Mesenchymal stem cell (in vitro differentiated cells and primary cell): ENCODE results near the gene TGM1.

Experiments
- DNase-seq: peaks from one replicate; pipeline ENCODE4 v3.0.0-alpha.2; 2013
- H2AFZ ChIP-seq: one replicate; pipeline ENCODE4 v1.6.1; 2013; ENCODE audit warnings: low read depth, mild to moderate bottlenecking, control low read depth, inconsistent platforms, low read length, moderate library complexity
- H2AK5ac ChIP-seq: 2 replicates; pipeline ENCODE4 v1.6.1; 2013; ENCODE audit warnings: low read length, moderate library complexity, mild to moderate bottlenecking, inconsistent platforms; ENCODE audit not compliant: severe bottlenecking
- H2BK120ac ChIP-seq: one replicate; pipeline ENCODE4 v1.6.1; 2013; ENCODE audit warnings: low read depth, mild to moderate bottlenecking, inconsistent platforms, low read length, moderate library complexity
- H2BK12ac ChIP-seq, 2 experiments: one replicate each; pipeline ENCODE4 v1.6.1; 2013; ENCODE audit warnings: inconsistent platforms in 2 of 2, low read length in 2 of 2, mild to moderate bottlenecking in 2 of 2, moderate library complexity in 2 of 2, control low read depth in 1 of 2
- H2BK15ac ChIP-seq: one replicate; pipeline ENCODE4 v1.6.1; 2013; ENCODE audit warnings: mild to moderate bottlenecking, low read depth, inconsistent platforms; ENCODE audit not compliant: poor library complexity, severe bottlenecking
- H2BK5ac ChIP-seq: 2 replicates; pipeline ENCODE4 v1.6.1; 2013; ENCODE audit warnings: low read depth, mild to moderate bottlenecking, low read length, control low read depth, inconsistent platforms; ENCODE audit not compliant: poor library complexity, severe bottlenecking
- H3K14ac ChIP-seq, 2 experiments: one replicate each; pipeline ENCODE4 v1.6.1; 2013; ENCODE audit warnings: inconsistent platforms in 2 of 2, low read length in 2 of 2, control low read depth in 1 of 2, mild to moderate bottlenecking in 1 of 2, moderate library complexity in 1 of 2
- H3K18ac ChIP-seq, 2 experiments: one replicate each; pipeline ENCODE4 v1.6.1; 2013; ENCODE audit warnings: inconsistent platforms in 2 of 2, low read length in 2 of 2, control low read depth in 1 of 2, low read depth in 1 of 2, mild to moderate bottlenecking in 1 of 2
- H3K23ac ChIP-seq, 2 experiments: one replicate each; pipeline ENCODE4 v1.6.1; 2013; ENCODE audit warnings: inconsistent platforms in 2 of 2, low read length in 2 of 2, mild to moderate bottlenecking in 2 of 2, moderate library complexity in 2 of 2, control low read depth in 1 of 2
- H3K27ac ChIP-seq: 2 replicates; pipeline ENCODE4 v1.5.1; 2013; ENCODE audit warnings: mild to moderate bottlenecking, moderate library complexity, low read length, control low read depth, inconsistent platforms; ENCODE audit not compliant: poor library complexity, severe bottlenecking
- H3K27me3 ChIP-seq, 2 experiments: 2 replicates each; pipeline versions ENCODE4 v1.6.1 to v1.7.0; 2013; ENCODE audit warnings: low read length in 2 of 2, mild to moderate bottlenecking in 2 of 2, moderate library complexity in 2 of 2, control low read depth in 1 of 2, inconsistent platforms in 1 of 2; ENCODE audit not compliant: control insufficient read depth in 1 of 2, insufficient read depth in 1 of 2
- H3K36me3 ChIP-seq, 2 experiments: 2 replicates each; pipeline versions ENCODE4 v1.6.1 to v1.7.0; 2013; ENCODE audit warnings: low read length in 2 of 2, control low read depth in 1 of 2, inconsistent platforms in 1 of 2, low read depth in 1 of 2, mild to moderate bottlenecking in 1 of 2; ENCODE audit not compliant: insufficient read depth in 2 of 2, control insufficient read depth in 1 of 2
- H3K4ac ChIP-seq, 2 experiments: one replicate each; pipeline ENCODE4 v1.6.1; 2013; ENCODE audit warnings: inconsistent platforms in 2 of 2, low read length in 2 of 2, mild to moderate bottlenecking in 2 of 2, moderate library complexity in 2 of 2, control low read depth in 1 of 2, low read depth in 1 of 2
- H3K4me1 ChIP-seq: 2 replicates; pipeline ENCODE4 v1.6.1; 2013; ENCODE audit warnings: low read depth, low read length, control low read depth; ENCODE audit not compliant: control insufficient read depth, insufficient read depth
- H3K4me2 ChIP-seq: 2 replicates; pipeline ENCODE4 v1.6.1; 2013; ENCODE audit warnings: low read length, mild to moderate bottlenecking, inconsistent platforms; ENCODE audit not compliant: poor library complexity, severe bottlenecking
- H3K4me3 ChIP-seq, 2 experiments: 2 replicates each; pipeline versions ENCODE4 v1.5.1 to v1.7.0; 2013; ENCODE audit warnings: low read length in 2 of 2, mild to moderate bottlenecking in 2 of 2, control low read depth in 1 of 2, low read depth in 1 of 2; ENCODE audit not compliant: insufficient read depth in 1 of 2
- H3K79me1 ChIP-seq: replicated peaks from 2 replicates; pipeline ENCODE4 v1.6.1; 2013; ENCODE audit warnings: mild to moderate bottlenecking, control low read depth, low read length, inconsistent platforms; ENCODE audit not compliant: poor library complexity, severe bottlenecking
- H3K9ac ChIP-seq: 2 replicates; pipeline ENCODE4 v1.7.0; 2013; ENCODE audit warnings: mild to moderate bottlenecking, low read length, moderate library complexity
- H3K9me3 ChIP-seq: 2 replicates; pipeline ENCODE4 v1.7.0; 2013; ENCODE audit warnings: mild to moderate bottlenecking, low read length; ENCODE audit not compliant: control insufficient read depth
- H4K8ac ChIP-seq: one replicate; pipeline ENCODE4 v1.6.1; 2013; ENCODE audit warnings: inconsistent platforms, mild to moderate bottlenecking, low read length, moderate library complexity
- H4K91ac ChIP-seq: one replicate; pipeline ENCODE4 v1.6.1; 2013; ENCODE audit warnings: mild to moderate bottlenecking, low read length, inconsistent platforms
- WGBS: methylation state at CpG from one replicate; pipeline ENCODE4 v1.1.7; 2013; ENCODE audit warnings: mixed read lengths; 5-methylcytosine and 5-hydroxymethylcytosine counted together

TGM1 gene

GRCh38 chr14:24215495-24216344 is 47.3 kb downstream of the TGM1 start, which contains the start of gene MDP1:
Gene MDP1, minus strand, starts transcription at chr14:24216066. Its CDS starts 111 bp downstream, at chr14:24215955.
- peak within 1 kb of the TSS; percentile 96 for H3K9ac ChIP-seq
- H2BK12ac ChIP-seq: peak within 1 kb of the TSS in 1 of 2 experiments; percentile 32
- peak within 1 kb of the TSS; percentile 64 for H2BK120ac ChIP-seq
- peak within 1 kb of the TSS; percentile 44 for H2AK5ac ChIP-seq
- H2BK15ac ChIP-seq: no peak within 1 kb of the TSS
- H3K79me1 ChIP-seq: peaks cover 15% of the 10 kb centered on the region
- peak within 1 kb of the TSS; percentile 56 for H2AFZ ChIP-seq
- 2% methylated on average over 32 of the region's 40 CpGs for WGBS
- H3K27me3 ChIP-seq: no peaks in the 10 kb centered on the region
- H3K4ac ChIP-seq: peak within 1 kb of the TSS; percentile 1 to 83
- H3K4me2 ChIP-seq: peak within 1 kb of the TSS; percentile 81
- peak within 1 kb of the TSS; percentile 72 to 97 for H3K4me3 ChIP-seq
- H3K27ac ChIP-seq: peak within 1 kb of the TSS; percentile 28
- H3K14ac ChIP-seq: peak within 1 kb of the TSS in 1 of 2 experiments; percentile 88
- H3K23ac ChIP-seq: peak within 1 kb of the TSS in 1 of 2 experiments; percentile 46
- H3K9me3 ChIP-seq: no peaks in the 10 kb centered on the region
- peak within 1 kb of the TSS; percentile 8 for H4K91ac ChIP-seq
- H4K8ac ChIP-seq: peak within 1 kb of the TSS; percentile 83
- no peak within 1 kb of the TSS for H2BK5ac ChIP-seq
- H3K4me1 ChIP-seq: peaks cover 15% of the 10 kb centered on the region
- H3K36me3 ChIP-seq: peaks cover 14 to 44% of the 10 kb centered on the region in 2 experiments
- peak; percentile 88 for DNase-seq
- peak within 1 kb of the TSS; percentile 3 to 91 for H3K18ac ChIP-seq

- no peaks in the 10 kb centered on the region for H3K27me3 ChIP-seq
- peak overlapping the region; percentile 11 for H2BK5ac ChIP-seq
- peak overlapping the region; percentile 96 for H3K9ac ChIP-seq
Measured at GRCh38 chr14:24213866-24214662, 48.9 kb downstream of the TGM1 start.

GRCh38 chr14:24212924-24213865 is 49.8 kb downstream of the TGM1 start, which contains the start of gene CHMP4A:
Gene CHMP4A, minus strand, starts transcription at chr14:24213488. Its CDS starts 49 bp downstream, at chr14:24213439.
- Histone ChIP-seq H3K36me3 (peaks cover 26 to 62% of the 10 kb centered on the region in 2 experiments), H2BK120ac (peak within 1 kb of the TSS; percentile 78), H3K14ac (no peak within 1 kb of the TSS), H2BK5ac (peak within 1 kb of the TSS; percentile 76), H3K79me1 (peaks cover 23% of the 10 kb centered on the region), H2BK15ac (peak within 1 kb of the TSS; percentile 56), H3K4ac (peak within 1 kb of the TSS; percentile 81 to 87), H3K9me3 (no peaks in the 10 kb centered on the region), H3K4me2 (peak within 1 kb of the TSS; percentile 59), H3K23ac (peak within 1 kb of the TSS in 1 of 2 experiments; percentile 26), H3K27ac (peak within 1 kb of the TSS; percentile 97), H3K4me3 (peak within 1 kb of the TSS; percentile 86 to 88), H2AFZ (peak within 1 kb of the TSS; percentile 47), H4K8ac (peak within 1 kb of the TSS; percentile 97), H3K9ac (peak within 1 kb of the TSS; percentile 96), H4K91ac (peak within 1 kb of the TSS; percentile 95), H2AK5ac (peak within 1 kb of the TSS; percentile 63), H2BK12ac (no peak within 1 kb of the TSS), H3K4me1 (peaks cover 15% of the 10 kb centered on the region), H3K18ac (peak within 1 kb of the TSS; percentile 93 to 99), H3K27me3 (no peaks in the 10 kb centered on the region)
- under 1% methylated on average over 42 of the region's 53 CpGs for WGBS
- peak; percentile 99 for DNase-seq

More at GRCh38 chr14:24213866-24214662, 48.9 kb downstream of the TGM1 start:
- Histone ChIP-seq H3K18ac (peak overlapping the region in 1 of 2 experiments; percentile 82), H2AK5ac (peak overlapping the region; percentile 63), H3K23ac (no peak overlapping the region), H2BK12ac (no peak overlapping the region), H4K91ac (no peak overlapping the region), H3K4me3 (peak overlapping the region in 1 of 2 experiments; percentile 97), H3K79me1 (peaks cover 24% of the 10 kb centered on the region), H4K8ac (peak overlapping the region; percentile 96), H3K4me1 (peaks cover 15% of the 10 kb centered on the region), H2BK120ac (no peak overlapping the region), H3K36me3 (peaks cover 28 to 57% of the 10 kb centered on the region in 2 experiments), H3K4ac (peak overlapping the region in 1 of 2 experiments; percentile 81), H3K27ac (peak overlapping the region; percentile 90), H3K9me3 (no peaks in the 10 kb centered on the region), H3K14ac (no peak overlapping the region), H2BK15ac (peak overlapping the region; percentile 8), H3K4me2 (peak overlapping the region; percentile 59), H2AFZ (no peak overlapping the region)
- DNase-seq: no peak
- WGBS: 90% methylated on average over 7 of the region's 7 CpGs
